H1 (cell line): Measurements from ENCODE around the gene CAMK2A. TPM values are rescaled to one million over a fixed set of nuclear protein-coding genes. Genes with fewer than 3 reads are reported as not detected.

Experiments used
- CTCF ChIA-PET: fragments of 300-600 bp; sonication (Branson Sonifier 250); formaldehyde crosslinking; loops from one replicate; lab custom pipeline; 2021; ENCODE audit not compliant: partially characterized antibody; lab: Charles Lee
- POLR2A ChIA-PET: fragments of 300-600 bp; sonication (Branson Sonifier 250); formaldehyde crosslinking; loops from one replicate; lab custom pipeline; 2021; ENCODE audit warnings: inconsistent platforms; ENCODE audit not compliant: partially characterized antibody; lab: Charles Lee
- DNase-seq, 2 experiments: peaks; one replicate each; pipeline versions ENCODE4 v3.0.0 to v3.0.0-alpha.2; 2010 to 2022; ENCODE audit warnings: low spot score in 2 of 2, low read depth in 1 of 2, mixed read lengths in 1 of 2
- FAIRE-seq: peaks from 2 replicates; lab custom pipeline; 2011; peaks lifted over from hg19 to GRCh38; lab: Jason Lieb, UNC
- H2AFZ ChIP-seq: 2 replicates; pipeline ENCODE4 v1.8.1; 2012; ENCODE audit warnings: low read length, inconsistent platforms
- H2AK5ac ChIP-seq: 2 replicates; pipeline ENCODE4 v1.6.1; 2013; ENCODE audit warnings: low read depth, low read length
- H2BK120ac ChIP-seq: replicated peaks from 2 replicates; pipeline ENCODE3; 2013; ENCODE audit warnings: low read depth, low read length, inconsistent platforms
- H2BK12ac ChIP-seq: 2 replicates; pipeline ENCODE4 v1.6.1; 2013; ENCODE audit warnings: low read depth, low read length
- H2BK15ac ChIP-seq: 2 replicates; pipeline ENCODE4 v1.6.1; 2013; ENCODE audit warnings: low read length
- H2BK20ac ChIP-seq: 2 replicates; pipeline ENCODE4 v1.6.1; 2013; ENCODE audit warnings: low read length
- H2BK5ac ChIP-seq: 2 replicates; pipeline ENCODE4 v1.6.1; 2013; ENCODE audit warnings: low read depth, low read length
- H3K14ac ChIP-seq: 2 replicates; pipeline ENCODE4 v1.6.1; 2013; ENCODE audit warnings: inconsistent platforms; ENCODE audit not compliant: insufficient read length
- H3K18ac ChIP-seq: 2 replicates; pipeline ENCODE4 v1.6.1; 2013; ENCODE audit warnings: low read length; ENCODE audit errors: extremely low read depth
- H3K23ac ChIP-seq: 2 replicates; pipeline ENCODE4 v1.6.1; 2013; ENCODE audit warnings: inconsistent platforms; ENCODE audit not compliant: insufficient read length
- H3K23me2 ChIP-seq: 2 replicates; pipeline ENCODE4 v1.6.1; 2013; ENCODE audit warnings: low read depth, low read length
- H3K27ac ChIP-seq: 2 replicates; pipeline ENCODE4 v1.6.1; 2011; ENCODE audit warnings: low read depth, low read length, inconsistent platforms
- H3K27me3 ChIP-seq, 4 experiments: replicated peaks in 1 of 4; 1 replicate in 1 of 4; 2 replicates in 3 of 4; pipeline versions ENCODE4 v1.6.1 to v1.8.1; 2011 to 2013; ENCODE audit warnings: low read length in 3 of 4, mild to moderate bottlenecking in 3 of 4, inconsistent platforms in 2 of 4, mixed read lengths in 2 of 4, moderate library complexity in 1 of 4; ENCODE audit not compliant: control insufficient read depth in 3 of 4, insufficient read depth in 3 of 4; ENCODE audit errors: extremely low read depth in 1 of 4
- H3K36me3 ChIP-seq, 4 experiments: 2 replicates each; pipeline versions ENCODE4 v1.6.1 to v1.8.1; 2011 to 2013; ENCODE audit warnings: mild to moderate bottlenecking in 4 of 4, low read length in 3 of 4, moderate library complexity in 2 of 4, control low read depth in 1 of 4, inconsistent platforms in 1 of 4; ENCODE audit not compliant: insufficient read depth in 4 of 4, control insufficient read depth in 2 of 4
- H3K4ac ChIP-seq: replicated peaks from 2 replicates; pipeline ENCODE3; 2013; ENCODE audit warnings: low read length, low read depth, mixed read lengths, inconsistent platforms; ENCODE audit not compliant: insufficient read length
- H3K4me1 ChIP-seq, 4 experiments: replicated peaks in 1 of 4; 1 replicate in 1 of 4; 2 replicates in 3 of 4; pipeline versions ENCODE4 v1.6.1 to v1.8.1; 2011 to 2013; ENCODE audit warnings: low read length in 3 of 4, inconsistent platforms in 2 of 4, mixed read lengths in 1 of 4; ENCODE audit not compliant: insufficient read depth in 4 of 4, control insufficient read depth in 3 of 4
- H3K4me2 ChIP-seq, 2 experiments: 2 replicates each; pipeline versions ENCODE4 v1.6.1 to v1.8.1; 2011 to 2013; ENCODE audit warnings: low read depth in 2 of 2, low read length in 2 of 2, control low read depth in 1 of 2, inconsistent platforms in 1 of 2, mild to moderate bottlenecking in 1 of 2; ENCODE audit not compliant: insufficient read depth in 1 of 2
- H3K4me3 ChIP-seq, 4 experiments: fragments of 200-600, 300-600 bp in 1 of 4; sonication (generic), shearing (Covaris generic), sonication (Bioruptor Twin) in 1 of 4; 2 replicates each; pipeline versions ENCODE4 v1.5.1 to v1.8.1; 2011 to 2016; ENCODE audit warnings: low read length in 4 of 4, low read depth in 3 of 4, control low read depth in 2 of 4, inconsistent platforms in 2 of 4, mild to moderate bottlenecking in 2 of 4, mixed read lengths in 1 of 4, moderate library complexity in 1 of 4; ENCODE audit not compliant: insufficient read depth in 2 of 4; ENCODE audit errors: extremely low read depth in 1 of 4
- H3K56ac ChIP-seq: replicated peaks from 2 replicates; pipeline ENCODE3; 2013; ENCODE audit warnings: low read depth, mild to moderate bottlenecking, mixed read lengths, low read length, inconsistent platforms; ENCODE audit not compliant: insufficient read length
- H3K79me1 ChIP-seq: 2 replicates; pipeline ENCODE4 v1.6.1; 2013; ENCODE audit warnings: low read depth, low read length, control low read depth
- H3K79me2 ChIP-seq, 2 experiments: 2 replicates each; pipeline versions ENCODE4 v1.6.1 to v1.8.1; 2012 to 2013; ENCODE audit warnings: low read length in 2 of 2, mild to moderate bottlenecking in 2 of 2, inconsistent platforms in 1 of 2; ENCODE audit not compliant: insufficient read depth in 2 of 2, control insufficient read depth in 1 of 2
- H3K9ac ChIP-seq, 4 experiments: replicated peaks in 1 of 4; 1 replicate in 1 of 4; 2 replicates in 3 of 4; pipeline versions ENCODE4 v1.6.1 to v1.8.1; 2011 to 2013; ENCODE audit warnings: low read depth in 3 of 4, low read length in 3 of 4, control low read depth in 2 of 4, mild to moderate bottlenecking in 2 of 4, moderate library complexity in 2 of 4, inconsistent platforms in 1 of 4; ENCODE audit errors: extremely low read depth in 1 of 4
- H3K9me3 ChIP-seq, 2 experiments: 2 replicates each; pipeline versions ENCODE4 v1.6.1 to v1.8.1; 2012 to 2013; ENCODE audit warnings: mild to moderate bottlenecking in 2 of 2, moderate library complexity in 2 of 2, control low read depth in 1 of 2, inconsistent platforms in 1 of 2, low read depth in 1 of 2, low read length in 1 of 2, mixed read lengths in 1 of 2; ENCODE audit not compliant: insufficient read depth in 2 of 2
- H4K20me1 ChIP-seq, 2 experiments: replicated peaks in 1 of 2; 2 replicates each; pipeline versions ENCODE3 to v1.8.1; 2011 to 2013; ENCODE audit warnings: inconsistent platforms in 2 of 2, low read length in 2 of 2, mild to moderate bottlenecking in 1 of 2; ENCODE audit not compliant: insufficient read depth in 2 of 2, control insufficient read depth in 1 of 2
- H4K5ac ChIP-seq: 2 replicates; pipeline ENCODE4 v1.6.1; 2013; ENCODE audit warnings: low read length, low read depth, mixed read lengths, inconsistent platforms; ENCODE audit not compliant: insufficient read length
- H4K8ac ChIP-seq: 2 replicates; pipeline ENCODE4 v1.8.0; 2013; ENCODE audit warnings: mild to moderate bottlenecking, moderate library complexity, low read length, inconsistent platforms; ENCODE audit not compliant: insufficient read depth; ENCODE audit errors: extremely low read depth
- H4K91ac ChIP-seq: replicated peaks from 2 replicates; pipeline ENCODE3; 2013; ENCODE audit warnings: low read length, mixed read lengths, inconsistent platforms; ENCODE audit not compliant: insufficient read length
- CTBP2 ChIP-seq: IDR thresholded peaks from 2 replicates; pipeline ENCODE4 v1.7.0; 2011; ENCODE audit warnings: borderline replicate concordance, mild to moderate bottlenecking, moderate library complexity, mixed read lengths, low read length; ENCODE audit not compliant: insufficient read depth, insufficient read length
- KDM4A ChIP-seq: IDR thresholded peaks from one replicate; pipeline ENCODE4 v1.7.1; 2012; ENCODE audit warnings: low read depth, mild to moderate bottlenecking, moderate library complexity, low read length, inconsistent platforms; ENCODE audit not compliant: severe bottlenecking
- KDM5A ChIP-seq: fragments of 200-600 bp; IDR thresholded peaks from 2 replicates; pipeline ENCODE4 v1.7.1; 2012; ENCODE audit warnings: mild to moderate bottlenecking, low read length, inconsistent platforms, mixed read lengths
- PHF8 ChIP-seq: fragments of 200-600 bp; sonication (generic); conservative IDR thresholded peaks from 2 replicates; pipeline ENCODE4 v1.7.1; 2012; ENCODE audit warnings: low read depth, mild to moderate bottlenecking, inconsistent platforms, low read length, moderate library complexity
- RFX5 ChIP-seq: IDR thresholded peaks from 2 replicates; pipeline ENCODE4 v1.6.1; 2011; ENCODE audit warnings: low read depth, low read length, improper control_type of control experiment, borderline replicate concordance
- SP1 ChIP-seq: IDR thresholded peaks from 2 replicates; pipeline ENCODE4 v1.6.1; 2011; ENCODE audit warnings: low read depth, low read length
- YY1 ChIP-seq: IDR thresholded peaks from 2 replicates; pipeline ENCODE4 v1.6.1; 2011; ENCODE audit warnings: low read depth, mild to moderate bottlenecking, low read length
- WGBS, 2 experiments: shearing (Covaris generic) in 1 of 2; methylation state at CpG; one replicate each; pipeline versions ENCODE4 v1.1.6 to v1.1.7; 2013 to 2015; ENCODE audit warnings: low lambda C conversion rate in 2 of 2, mixed read lengths in 2 of 2, inconsistent platforms in 1 of 2, low coverage in 1 of 2, missing lambda C conversion rate in 1 of 2; ENCODE audit not compliant: insufficient replicate concordance in 2 of 2, insufficient coverage in 1 of 2, insufficient read length in 1 of 2; ENCODE audit errors: extremely low coverage in 1 of 2, missing lambda C conversion rate in 1 of 2; 5-methylcytosine and 5-hydroxymethylcytosine counted together
- polyA plus RNA-seq, 7 experiments: library from polyadenylated mRNA; depleted of rRNA in 3 of 7; stranded (reverse) in 5 of 7; unstranded in 2 of 7; fragments of >200 nt in 5 of 7; fragments of 200-250 nt in 2 of 7; gene quantifications; 1 replicate in 5 of 7; 2 replicates in 1 of 7; 4 replicates in 1 of 7; pipeline versions ENCODE4 v1.2.1 to v1.2.3, GENCODE V29; 2011 to 2013; ENCODE audit warnings: missing spikeins in 2 of 7, mixed read lengths in 2 of 7
- total RNA-seq: library from RNA; stranded (reverse); fragmentation: NEBNext Ultra II Directional; extraction: Animal tissue kit (Norgen Biotek cat#: 25700); gene quantifications from 2 replicates; pipeline ENCODE4 v1.2.1, GENCODE V29; 2021

CAMK2A gene
- total and polyA plus RNA-seq, 2 of the 8 experiments (the other 6 are each of a cell fraction or from before 2014, with no cell fraction given) = 0.20 to 0.28 TPM

GRCh38 chr5:150274811-150275210, 14.8 kb downstream of the CAMK2A start:
- no peak overlapping the region for H2BK20ac ChIP-seq
- peaks cover 0 to 9% (median under 1%) of the 10 kb centered on the region in 4 experiments; a peak in 3 of 7 replicates for H3K4me1 ChIP-seq
- no peak overlapping the region for H2BK5ac ChIP-seq
- H4K20me1 ChIP-seq = no peaks in the 10 kb centered on the region
- no peak overlapping the region for H3K4me3 ChIP-seq
- CTCF ChIA-PET = interaction anchor here (0.7 to 2.3 kb wide), 9 partner anchors 9 to 141 kb away, joined by 3 to 11 read pairs (median 4); no protein-coding TSS in a partner anchor
- H3K4me2 ChIP-seq = no peak overlapping the region
- H2BK120ac ChIP-seq = no peak overlapping the region
- H3K23ac ChIP-seq = no peak overlapping the region
- DNase-seq (no peak), FAIRE-seq (no peak)
- no peak overlapping the region for H3K9ac ChIP-seq
- H2AK5ac ChIP-seq = no peak overlapping the region
- H3K56ac ChIP-seq = no peak overlapping the region
- no peaks in the 10 kb centered on the region for H3K9me3 ChIP-seq
- no peak overlapping the region for H3K27ac ChIP-seq
- POLR2A ChIA-PET = no interaction called here
- no peak overlapping the region for H4K91ac ChIP-seq
- H2AFZ ChIP-seq = no peak overlapping the region
- H3K18ac ChIP-seq = no peak overlapping the region
- H4K8ac ChIP-seq = no peak overlapping the region
- no peak overlapping the region for H2BK15ac ChIP-seq
- H4K5ac ChIP-seq = no peak overlapping the region
- no peaks in the 10 kb centered on the region for H3K36me3 ChIP-seq
- H3K23me2 ChIP-seq = no peaks in the 10 kb centered on the region
- H3K79me2 ChIP-seq = no peaks in the 10 kb centered on the region
- TF ChIP-seq KDM5A (no peak), KDM4A (no peak), SP1 (no peak), RFX5 (no peak), CTBP2 (no peak), YY1 (no peak), PHF8 (no peak)
- H3K79me1 ChIP-seq = no peaks in the 10 kb centered on the region
- 80% methylated on average over 4 of the region's 4 CpGs; no CpG with 5 or more reads in 1 of the 2 experiments for WGBS, 2 experiments
- H3K4ac ChIP-seq = no peak overlapping the region
- no peak overlapping the region for H3K14ac ChIP-seq
- H2BK12ac ChIP-seq = no peak overlapping the region
- H3K27me3 ChIP-seq = peaks cover 0 to 2% (median 0%) of the 10 kb centered on the region in 4 experiments; a peak in 1 of 7 replicates
